A673 (cell line): ENCODE results near the gene VPS51.

ENCODE experiments used
- CTCF ChIP-seq: fragments of 300-800, 200-600 bp; sonication (generic); conservative IDR thresholded peaks from 2 replicates; pipeline ENCODE4 v1.5.1; 2017; ENCODE audit warnings: low read depth, mild to moderate bottlenecking, antibody characterized with exemption, low read length, moderate library complexity, mixed read lengths
- EZH2 ChIP-seq: fragments of 200-600 bp; sonication (generic); IDR thresholded peaks from 2 replicates; pipeline ENCODE4 v1.6.1; 2017; ENCODE audit warnings: borderline replicate concordance, low read depth, mild to moderate bottlenecking, mixed read lengths, antibody characterized with exemption, low read length; ENCODE audit not compliant: poor library complexity, severe bottlenecking

- no peak for TF ChIP-seq CTCF
- no peak for TF ChIP-seq EZH2
Measured at GRCh38 chr11:65053827-65054508, 42.0 kb upstream of the VPS51 start.
